ENCODE results near the gene TEAD1.

Gene TEAD1

DNA sequence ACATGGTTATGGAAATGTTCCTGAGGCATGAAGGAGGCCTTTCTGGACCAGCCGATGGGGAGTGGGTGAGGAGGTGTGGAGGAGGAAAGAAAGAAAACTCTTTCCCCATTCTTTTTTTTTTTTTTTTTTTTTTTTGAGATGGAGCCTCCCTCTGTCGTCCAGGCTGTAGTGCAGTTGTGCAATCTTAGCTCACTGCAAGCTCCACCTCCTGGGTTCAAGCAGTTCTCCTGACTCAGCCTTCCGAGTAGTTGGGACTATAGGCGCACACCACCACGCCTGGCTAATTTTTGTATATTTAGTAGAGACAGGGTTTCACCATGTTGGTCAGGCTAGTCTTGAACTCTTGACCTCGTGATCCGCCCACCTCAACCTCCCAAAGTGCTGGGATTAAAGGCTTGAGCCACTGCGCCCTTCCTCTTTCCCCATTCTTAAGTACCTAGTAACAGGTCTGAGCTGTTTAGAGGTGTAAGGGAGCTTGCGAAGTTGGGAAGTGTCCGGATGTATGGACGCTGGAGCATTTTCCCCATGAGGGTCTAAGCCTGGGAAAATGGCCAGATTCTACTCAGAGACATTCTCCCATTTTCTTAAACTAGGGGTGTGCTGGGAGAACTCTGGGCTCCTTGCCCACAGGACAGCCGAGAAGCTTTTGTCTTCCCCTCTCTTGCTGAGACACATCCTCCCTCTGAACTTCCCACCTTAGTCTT lies 135.8 kb downstream of the TEAD1 start:
- no peak overlapping the region for H3K27ac Mint-ChIP-seq
- no peak overlapping the region for H3K4me3 Mint-ChIP-seq

GRCh38 chr11:12810568-12810894 lies 136.3 kb downstream of the TEAD1 start:
- Mint-ChIP-seq H3K4me3 (no peak overlapping the region), H3K27ac (no peak overlapping the region), H3K36me3 (ENCODE audit: low read depth) (no peaks in the 10 kb centered on the region), H3K4me1 (ENCODE audit: low read depth) (no peaks in the 10 kb centered on the region), H3K9me3 (no peaks in the 10 kb centered on the region), H3K27me3 (peaks cover 27% of the 10 kb centered on the region)

More for the DNA sequence above, 135.8 kb downstream of the TEAD1 start:
- H3K36me3 Mint-ChIP-seq (ENCODE audit: low read depth), result no peaks in the 10 kb centered on the region
- H3K27me3 Mint-ChIP-seq, result peaks cover 25% of the 10 kb centered on the region
- H3K9me3 Mint-ChIP-seq, result no peaks in the 10 kb centered on the region
- H3K4me1 Mint-ChIP-seq (ENCODE audit: low read depth), result no peaks in the 10 kb centered on the region

DNA sequence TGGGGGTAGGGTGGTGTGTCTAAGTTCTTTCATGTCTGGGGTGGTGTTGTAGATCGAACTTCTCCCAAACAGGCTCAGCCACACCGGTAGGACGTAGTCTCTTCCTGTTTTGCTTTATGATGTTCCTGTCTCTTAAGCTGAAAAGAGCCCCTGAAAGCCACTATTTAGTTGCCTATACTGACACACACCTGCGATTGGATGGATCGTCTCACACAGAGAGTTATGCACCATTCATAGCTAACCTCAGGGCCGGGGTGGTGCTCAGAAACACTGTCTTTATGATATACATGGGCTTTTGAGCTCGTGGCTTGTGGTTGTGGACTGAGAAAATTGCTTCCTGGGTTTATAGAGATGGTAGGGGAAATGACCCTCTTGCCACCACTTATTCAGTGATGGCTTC lies 137.6 kb downstream of the TEAD1 start:
- H3K27me3 Mint-ChIP-seq, result peaks cover 29% of the 10 kb centered on the region
- H3K4me3 Mint-ChIP-seq, result no peak overlapping the region
- H3K27ac Mint-ChIP-seq, result no peak overlapping the region
- H3K4me1 Mint-ChIP-seq (ENCODE audit: low read depth), result no peaks in the 10 kb centered on the region
- no peaks in the 10 kb centered on the region for H3K36me3 Mint-ChIP-seq (ENCODE audit: low read depth)
- H3K9me3 Mint-ChIP-seq, result no peaks in the 10 kb centered on the region

- no peaks in the 10 kb centered on the region for H3K36me3 Mint-ChIP-seq (ENCODE audit: low read depth)
- H3K27me3 Mint-ChIP-seq, result peaks cover 35% of the 10 kb centered on the region
- H3K27ac Mint-ChIP-seq, result no peak overlapping the region
- H3K4me3 Mint-ChIP-seq, result no peak overlapping the region
- no peaks in the 10 kb centered on the region for H3K4me1 Mint-ChIP-seq (ENCODE audit: low read depth)
- H3K9me3 Mint-ChIP-seq, result no peaks in the 10 kb centered on the region
These were observed 138.6 kb downstream of the TEAD1 start for GRCh38 chr11:12812849-12813248.

GRCh38 chr11:12813371-12814225 lies 139.4 kb downstream of the TEAD1 start:
- no peaks in the 10 kb centered on the region for H3K36me3 Mint-ChIP-seq (ENCODE audit: low read depth)
- H3K27ac Mint-ChIP-seq, result no peak overlapping the region
- H3K9me3 Mint-ChIP-seq, result no peaks in the 10 kb centered on the region
- no peak overlapping the region for H3K4me3 Mint-ChIP-seq
- no peaks in the 10 kb centered on the region for H3K4me1 Mint-ChIP-seq (ENCODE audit: low read depth)
- H3K27me3 Mint-ChIP-seq, result peaks cover 36% of the 10 kb centered on the region

GRCh38 chr11:12815129-12815480 lies 140.9 kb downstream of the TEAD1 start:
- no peaks in the 10 kb centered on the region for H3K4me1 Mint-ChIP-seq (ENCODE audit: low read depth)
- no peak overlapping the region for H3K27ac Mint-ChIP-seq
- H3K27me3 Mint-ChIP-seq, result peaks cover 34% of the 10 kb centered on the region
- H3K36me3 Mint-ChIP-seq (ENCODE audit: low read depth), result no peaks in the 10 kb centered on the region
- no peak overlapping the region for H3K4me3 Mint-ChIP-seq
- H3K9me3 Mint-ChIP-seq, result no peaks in the 10 kb centered on the region

- H3K36me3 Mint-ChIP-seq (ENCODE audit: low read depth), result no peaks in the 10 kb centered on the region
- H3K9me3 Mint-ChIP-seq, result no peaks in the 10 kb centered on the region
- no peaks in the 10 kb centered on the region for H3K4me1 Mint-ChIP-seq (ENCODE audit: low read depth)
- H3K27me3 Mint-ChIP-seq, result peaks cover 34% of the 10 kb centered on the region
- no peak overlapping the region for H3K4me3 Mint-ChIP-seq
- H3K27ac Mint-ChIP-seq, result no peak overlapping the region
These were observed 141.8 kb downstream of the TEAD1 start for GRCh38 chr11:12815931-12816494.

GRCh38 chr11:12817681-12818332 lies 143.6 kb downstream of the TEAD1 start:
- Mint-ChIP-seq H3K36me3 (ENCODE audit: low read depth) (no peaks in the 10 kb centered on the region), H3K27me3 (peaks cover 32% of the 10 kb centered on the region), H3K27ac (no peak overlapping the region), H3K4me1 (ENCODE audit: low read depth) (no peaks in the 10 kb centered on the region), H3K9me3 (no peaks in the 10 kb centered on the region), H3K4me3 (no peak overlapping the region)

DNA sequence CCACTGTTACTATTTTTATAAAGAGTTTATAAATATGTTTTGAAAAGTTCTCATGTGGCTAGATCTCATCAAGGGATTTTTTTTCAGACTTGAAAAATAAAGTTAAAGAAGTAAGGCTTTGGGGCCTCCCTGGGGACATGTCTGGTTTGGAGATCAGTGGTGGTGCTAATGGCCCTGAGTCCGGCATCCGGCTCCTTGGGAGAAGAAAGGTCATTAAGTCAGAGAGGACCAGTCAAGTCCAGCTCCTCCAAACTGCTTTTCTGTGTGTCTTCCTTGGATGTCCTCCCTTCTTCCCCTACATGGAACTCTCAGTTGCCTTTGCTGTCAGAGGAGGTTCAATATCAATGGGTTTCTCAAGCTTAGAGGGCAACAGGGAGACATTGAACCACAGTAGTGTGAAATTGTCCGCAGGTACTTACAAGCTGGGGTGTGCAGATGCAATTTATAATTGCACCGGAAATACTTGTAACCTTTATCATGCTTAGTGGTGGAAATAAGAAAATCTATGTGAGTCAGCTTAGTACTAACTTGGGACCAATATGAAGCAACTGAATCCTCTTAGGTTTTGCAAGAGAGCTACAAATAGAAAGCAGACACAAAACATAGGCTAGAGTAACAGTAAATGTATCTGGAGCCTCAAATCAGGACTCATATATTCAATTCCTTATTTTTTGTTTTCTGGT lies 144.3 kb downstream of the TEAD1 start:
- Mint-ChIP-seq H3K27me3 (peaks cover 33% of the 10 kb centered on the region), H3K36me3 (ENCODE audit: low read depth) (no peaks in the 10 kb centered on the region), H3K27ac (no peak overlapping the region), H3K9me3 (no peaks in the 10 kb centered on the region), H3K4me1 (ENCODE audit: low read depth) (no peaks in the 10 kb centered on the region), H3K4me3 (no peak overlapping the region)

DNA sequence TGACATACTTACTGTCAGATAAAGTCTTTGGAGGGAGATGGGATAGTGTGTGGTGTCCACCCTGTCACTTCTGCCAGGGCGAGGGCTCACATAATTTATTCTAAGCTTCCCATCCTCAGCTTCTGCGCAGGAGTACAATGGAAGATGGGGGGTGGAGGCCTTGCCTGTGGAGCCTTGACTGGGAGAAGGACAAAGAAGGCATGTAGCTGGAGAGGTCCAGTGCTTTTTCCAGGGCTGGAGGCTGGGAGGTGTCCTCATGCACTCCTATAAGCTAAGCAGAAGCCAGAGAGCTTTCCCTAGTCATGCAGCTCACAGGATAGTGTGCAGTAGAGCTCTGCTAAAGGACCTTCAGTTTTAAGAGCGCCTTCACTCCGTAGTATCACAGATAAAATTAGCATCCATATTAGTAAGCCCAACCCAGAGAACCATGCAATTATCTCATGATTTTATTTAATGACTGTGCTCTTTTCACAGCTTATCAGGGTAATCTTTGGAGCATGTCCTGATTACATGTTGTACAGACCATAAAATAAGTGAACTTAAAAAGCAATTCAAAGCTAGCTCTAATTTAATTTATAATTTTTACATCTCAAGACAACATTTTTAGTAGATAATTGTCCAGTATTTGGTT lies 148.3 kb downstream of the TEAD1 start:
- Mint-ChIP-seq H3K4me1 (ENCODE audit: low read depth) (no peaks in the 10 kb centered on the region), H3K27me3 (peaks cover 47% of the 10 kb centered on the region), H3K9me3 (no peaks in the 10 kb centered on the region), H3K27ac (no peak overlapping the region), H3K4me3 (no peak overlapping the region), H3K36me3 (ENCODE audit: low read depth) (no peaks in the 10 kb centered on the region)

DNA sequence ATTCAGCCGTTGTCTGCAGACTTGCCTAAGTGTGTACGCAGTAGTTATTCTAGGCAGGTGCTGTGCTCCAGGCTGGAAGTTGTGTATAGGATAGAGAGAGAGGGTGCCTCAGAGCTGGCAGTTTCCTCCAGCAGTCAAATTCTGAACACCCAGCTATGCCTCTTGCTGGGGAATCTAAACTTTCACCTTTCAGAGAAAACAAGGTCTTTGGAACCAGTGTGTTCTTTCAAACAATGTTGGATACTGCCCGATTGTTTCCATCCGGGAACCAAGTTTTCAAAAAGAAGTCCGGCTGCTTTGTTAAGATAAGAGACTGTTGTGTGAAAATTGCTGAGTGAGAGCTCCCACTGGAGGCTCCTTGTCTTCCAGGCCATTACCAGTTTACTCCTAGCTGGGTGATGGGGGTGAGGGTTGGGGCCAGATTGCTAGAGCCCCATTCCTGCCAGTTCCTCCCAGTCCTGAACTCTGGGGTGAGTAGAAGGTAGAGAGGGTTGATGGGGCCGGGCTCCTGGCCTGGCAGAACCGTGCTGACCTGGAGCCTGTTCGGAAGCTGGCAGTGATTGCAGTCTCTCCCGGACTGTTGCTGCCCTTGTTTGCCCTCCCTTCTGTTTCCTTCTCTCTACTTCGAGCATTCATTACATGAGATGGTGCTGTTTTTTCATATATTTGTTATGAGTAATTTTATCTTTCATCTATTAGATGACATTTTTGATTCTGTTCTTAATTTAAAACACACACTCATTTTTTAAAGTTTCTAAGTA lies 150.2 kb downstream of the TEAD1 start:
- Mint-ChIP-seq H3K4me3 (no peak overlapping the region), H3K27me3 (peaks cover 62% of the 10 kb centered on the region), H3K4me1 (ENCODE audit: low read depth) (peaks cover 7% of the 10 kb centered on the region), H3K36me3 (ENCODE audit: low read depth) (no peaks in the 10 kb centered on the region), H3K9me3 (no peaks in the 10 kb centered on the region), H3K27ac (no peak overlapping the region)

GRCh38 chr11:12826441-12826840 lies 152.2 kb downstream of the TEAD1 start:
- H3K27ac Mint-ChIP-seq, result no peak overlapping the region
- peaks cover 77% of the 10 kb centered on the region for H3K27me3 Mint-ChIP-seq
- no peaks in the 10 kb centered on the region for H3K9me3 Mint-ChIP-seq
- H3K4me3 Mint-ChIP-seq, result no peak overlapping the region
- no peaks in the 10 kb centered on the region for H3K36me3 Mint-ChIP-seq (ENCODE audit: low read depth)
- H3K4me1 Mint-ChIP-seq (ENCODE audit: low read depth), result peaks cover 7% of the 10 kb centered on the region

DNA sequence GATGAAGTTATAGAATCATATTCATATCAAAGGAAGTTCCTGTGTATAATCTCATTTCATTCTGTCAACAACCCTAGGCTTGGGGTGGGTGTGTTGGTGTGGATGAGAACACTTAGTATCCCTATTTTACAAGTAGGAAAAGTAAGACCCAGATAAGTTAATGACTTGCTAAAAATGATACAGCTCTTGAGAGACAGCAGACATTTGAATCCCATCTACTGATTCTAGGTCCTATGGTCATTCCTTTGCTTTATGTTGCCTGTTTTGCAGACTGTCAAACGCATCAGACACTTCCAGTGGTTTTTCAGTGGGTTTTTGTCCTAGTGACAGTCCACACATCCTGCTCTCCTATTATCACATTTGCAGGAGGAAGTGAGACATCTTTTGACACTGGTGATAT lies 153.1 kb downstream of the TEAD1 start:
- Mint-ChIP-seq H3K4me1 (ENCODE audit: low read depth) (peaks cover 7% of the 10 kb centered on the region), H3K27ac (no peak overlapping the region), H3K4me3 (no peak overlapping the region), H3K9me3 (no peaks in the 10 kb centered on the region), H3K27me3 (peaks cover 78% of the 10 kb centered on the region), H3K36me3 (ENCODE audit: low read depth) (no peaks in the 10 kb centered on the region)
